NCI-H2029 (cell line): ENCODE data around the gene LMF1.

ENCODE experiments used
- DNase-seq: peaks from one replicate; lab custom pipeline; 2025; lab: John Stamatoyannopoulos, UW

Gene LMF1

GRCh38 chr16:928526-928925 is 42.3 kb downstream of the LMF1 start:
- DNase-seq: no peak

GRCh38 chr16:927931-928330 is 42.9 kb downstream of the LMF1 start:
- DNase-seq: no peak

- DNase-seq: no peak
These were observed 43.4 kb downstream of the LMF1 start for GRCh38 chr16:927406-927805.

DNA sequence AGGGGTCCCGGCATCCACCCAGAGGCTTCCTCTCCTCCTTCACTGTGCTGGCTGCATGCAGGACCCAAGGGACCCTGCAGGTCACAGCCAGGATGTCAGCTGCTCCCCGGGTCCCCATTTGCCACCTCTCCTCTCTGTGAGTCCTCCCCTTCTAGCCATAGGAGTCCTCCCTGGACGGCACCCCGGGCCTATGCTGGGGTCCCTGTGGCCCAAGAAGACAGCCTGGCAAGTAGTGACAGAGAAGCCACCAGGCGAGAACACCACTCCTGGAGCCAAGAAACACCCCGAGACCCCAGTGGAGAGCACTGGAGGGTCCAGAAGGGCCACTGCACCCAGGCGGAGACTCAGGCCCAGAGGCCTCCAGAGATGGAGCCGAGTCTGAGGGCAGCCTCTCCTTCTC is 44.1 kb downstream of the LMF1 start:
- DNase-seq: no peak

GRCh38 chr16:924806-925205 is 46.0 kb downstream of the LMF1 start:
- no peak for DNase-seq

DNA sequence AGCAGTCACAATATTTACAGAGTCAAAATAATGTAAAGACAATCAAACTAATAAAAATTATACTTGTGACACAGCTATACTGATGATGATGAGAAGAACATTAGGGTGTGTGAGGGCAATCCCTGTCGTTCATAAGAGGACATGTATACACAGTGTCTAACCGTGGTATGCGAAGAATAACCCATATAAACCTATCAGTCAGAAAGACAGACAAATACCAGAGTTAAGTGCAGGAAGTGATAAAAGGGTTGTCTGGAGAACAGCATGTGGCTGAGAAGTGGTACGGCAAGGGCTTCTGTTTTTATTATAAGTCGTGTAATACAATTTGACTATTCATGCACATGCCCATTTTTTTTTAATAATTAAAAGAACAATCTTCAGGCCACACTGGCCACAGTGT is 46.7 kb downstream of the LMF1 start:
- no peak for DNase-seq

- DNase-seq: no peak
These were observed 47.6 kb downstream of the LMF1 start for GRCh38 chr16:923184-923583.

DNA sequence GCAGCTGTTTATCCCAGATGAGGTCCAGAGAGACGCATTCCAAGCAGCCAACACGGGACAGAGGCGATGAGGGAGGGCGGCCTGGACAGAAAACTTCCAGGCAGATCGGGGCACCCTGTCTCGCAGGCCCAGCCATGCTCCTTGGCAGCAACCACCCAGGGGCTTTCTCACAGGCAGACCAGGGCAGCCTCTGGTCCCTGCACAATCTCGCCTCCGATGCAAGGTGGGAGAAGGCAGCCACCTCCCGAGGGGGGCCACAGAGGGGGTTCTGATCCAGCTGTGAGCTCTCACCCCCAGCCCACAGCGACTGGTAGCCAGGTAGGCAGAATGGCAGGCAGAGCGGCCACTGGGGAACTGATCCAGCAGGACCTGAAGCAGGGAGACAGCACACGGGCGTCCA is 48.7 kb downstream of the LMF1 start:
- DNase-seq: no peak

DNA sequence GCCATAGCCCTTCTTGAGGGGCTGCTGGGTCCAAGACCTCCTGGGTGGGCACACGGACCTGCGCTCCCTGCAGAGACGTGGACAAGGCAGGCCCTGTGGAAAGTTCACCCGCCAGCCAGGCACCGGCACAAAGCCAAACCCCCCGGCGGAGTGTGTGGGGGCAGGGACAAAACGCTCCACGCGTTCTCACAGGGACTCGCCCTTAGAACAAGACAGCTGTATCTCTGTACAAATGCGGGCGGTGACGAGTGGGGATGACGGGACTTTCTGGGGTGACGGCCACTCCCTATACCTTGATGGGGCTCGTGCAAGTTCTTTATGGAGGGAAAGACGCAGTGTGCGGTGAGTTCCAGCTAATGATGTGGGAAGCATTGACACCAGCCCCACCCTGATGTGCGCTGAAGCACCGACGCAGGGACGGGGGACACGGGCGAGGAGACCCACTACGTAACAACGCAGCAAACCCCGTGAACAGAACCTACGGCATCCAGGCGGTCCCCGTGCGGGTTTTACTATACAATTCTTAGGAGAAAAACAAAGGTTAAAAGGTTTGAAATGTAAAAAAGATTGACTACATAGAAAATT is 49.4 kb downstream of the LMF1 start:
- DNase-seq: no peak

GRCh38 chr16:920717-921116 is 50.1 kb downstream of the LMF1 start:
- no peak for DNase-seq

DNA sequence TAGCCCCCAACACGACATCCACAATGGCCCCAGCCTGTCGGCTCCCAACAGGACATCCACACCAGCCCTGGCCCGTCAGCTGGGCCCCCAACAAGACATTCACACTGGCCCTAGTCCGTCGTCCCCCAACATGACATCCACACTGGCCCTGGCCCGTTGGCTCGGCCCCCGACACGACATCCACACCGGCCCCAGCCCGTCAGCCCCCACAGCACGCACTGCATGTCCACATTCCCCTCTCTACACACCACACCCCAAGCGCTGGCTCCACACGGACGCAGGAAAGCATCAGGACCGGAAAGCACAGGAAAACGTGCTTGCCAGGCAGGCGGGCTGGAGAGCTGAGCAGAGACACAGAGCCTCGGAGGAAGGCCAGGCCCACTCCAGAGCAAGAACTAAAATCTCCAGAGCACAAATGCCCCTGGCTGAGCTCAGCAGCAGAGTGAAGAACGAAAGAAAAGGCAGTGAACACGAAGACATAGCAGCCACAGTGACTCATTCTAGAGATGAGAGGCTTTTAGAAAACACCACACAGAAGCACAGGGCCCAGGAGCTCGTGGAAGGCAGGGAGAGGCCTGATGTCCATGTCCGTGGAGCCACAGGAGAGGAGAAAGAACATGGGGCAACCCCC is 50.6 kb downstream of the LMF1 start:
- DNase-seq: no peak

DNA sequence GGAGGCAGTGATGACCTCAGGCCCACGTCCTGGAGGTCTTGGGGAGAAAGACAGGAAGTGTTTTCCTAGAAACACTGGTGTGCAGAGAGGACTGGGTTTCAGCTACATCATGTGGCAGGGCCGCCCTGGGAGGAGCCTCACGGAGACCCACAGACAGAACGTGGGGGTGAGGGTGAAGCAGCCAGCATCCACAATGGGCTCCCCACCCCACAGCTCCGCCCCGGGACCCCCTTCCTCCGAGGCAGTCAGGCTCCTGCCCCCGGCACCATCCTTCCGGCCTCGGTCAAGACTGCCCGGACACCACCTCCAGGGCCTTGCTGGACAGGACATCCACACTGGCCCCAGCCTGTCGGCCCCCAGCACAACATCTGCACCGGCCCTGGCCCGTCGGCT is 51.1 kb downstream of the LMF1 start:
- DNase-seq: no peak

GRCh38 chr16:918741-919657 is 51.8 kb downstream of the LMF1 start:
- no peak for DNase-seq

- no peak for DNase-seq
These were observed 52.7 kb downstream of the LMF1 start for GRCh38 chr16:918068-918467.

- no peak for DNase-seq
These were observed 53.2 kb downstream of the LMF1 start for GRCh38 chr16:917591-918061.

GRCh38 chr16:916035-916799 is 54.6 kb downstream of the LMF1 start:
- no peak for DNase-seq

- DNase-seq: no peak
These were observed 55.2 kb downstream of the LMF1 start for GRCh38 chr16:915546-915945.

GRCh38 chr16:914440-914839 is 56.3 kb downstream of the LMF1 start:
- no peak for DNase-seq

- DNase-seq: no peak
These were observed 56.9 kb downstream of the LMF1 start for GRCh38 chr16:913817-914439.

DNA sequence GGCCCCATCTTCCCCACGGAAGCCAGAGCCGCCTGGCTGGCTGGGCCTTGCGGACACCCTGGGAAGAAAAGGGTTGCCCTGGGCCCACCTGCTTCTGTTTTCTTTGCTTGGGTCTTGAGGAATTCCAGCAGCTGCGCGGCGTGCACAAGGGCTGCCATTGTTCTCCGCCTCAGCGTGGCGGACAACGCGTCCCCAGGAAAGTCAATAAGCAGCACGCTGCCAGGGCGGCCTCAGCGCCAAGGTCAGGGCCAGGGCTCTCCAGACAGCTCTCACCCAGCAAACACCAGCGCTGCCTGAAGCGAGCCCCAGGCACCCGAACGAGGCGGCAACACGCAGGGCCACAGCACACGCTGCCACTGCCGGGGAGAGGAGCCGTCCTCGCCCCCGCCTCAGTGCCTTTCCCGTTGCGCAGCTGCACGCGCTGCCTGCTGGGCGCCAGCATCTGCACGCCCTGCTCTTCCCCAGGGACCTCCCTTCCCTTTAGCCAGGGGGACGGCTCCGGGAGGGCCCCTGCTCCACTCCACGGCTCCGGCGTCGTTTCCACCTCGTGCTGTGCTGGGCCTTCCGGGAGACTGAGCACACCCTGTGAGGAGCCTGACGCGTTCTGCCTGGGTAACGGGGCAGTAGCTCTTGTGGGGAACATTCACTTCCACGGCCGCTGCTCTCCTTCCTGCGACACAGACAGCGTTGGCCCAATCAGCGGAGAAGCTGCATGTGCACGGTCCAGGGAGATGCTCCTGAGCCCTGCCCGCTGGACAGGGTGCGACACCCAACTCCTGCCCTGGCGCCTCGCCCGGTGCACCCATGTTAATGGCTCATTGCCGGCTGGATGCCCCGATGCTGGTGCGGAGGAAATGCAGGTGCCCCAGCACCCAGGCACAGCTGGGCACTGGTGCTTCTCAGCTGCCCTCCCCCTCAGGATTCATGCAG is 57.8 kb downstream of the LMF1 start:
- DNase-seq: no peak

DNA sequence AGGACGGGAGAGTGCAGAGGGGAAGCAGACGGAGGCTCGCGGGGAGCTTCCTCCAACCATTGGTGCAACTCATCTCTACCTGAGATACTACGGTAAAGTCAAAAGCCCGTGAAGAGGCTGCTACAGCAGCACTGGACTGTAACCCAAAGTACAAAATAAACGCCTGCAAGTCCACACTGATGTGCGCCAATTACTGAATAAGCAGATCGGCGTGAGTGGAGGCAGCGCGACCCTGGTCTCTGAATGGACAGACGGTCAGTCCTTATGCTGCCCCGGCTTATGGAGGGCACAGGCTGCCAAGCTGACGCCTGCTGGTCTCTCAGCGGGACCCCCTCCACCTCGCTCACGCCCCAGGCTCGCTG is 58.5 kb downstream of the LMF1 start:
- no peak for DNase-seq
